Neural progenitor cell (in vitro differentiated cells): Measurements from ENCODE around the gene PPP2R3A. TPM values are rescaled to one million over a fixed set of nuclear protein-coding genes. Genes with fewer than 3 reads are reported as not detected.
"Not testable (repeated sequence)": the region's sequence is repeated elsewhere in the genome, so short reads cannot be mapped to it uniquely, and the experiment has no call there.

Experiments used
- DNase-seq: peaks from one replicate; pipeline ENCODE4 v3.0.0-alpha.2; 2016; ENCODE audit warnings: low spot score
- H2AFZ ChIP-seq: fragments of 200-600 bp; sonication (generic); replicated peaks from 2 replicates; pipeline ENCODE4 v1.6.1; 2016; ENCODE audit warnings: antibody characterized with exemption
- H3F3A ChIP-seq: fragments of 200-600 bp; sonication (generic); 2 replicates; pipeline ENCODE4 v1.6.1; 2016; ENCODE audit warnings: antibody characterized with exemption, low read depth
- H3K27ac ChIP-seq: fragments of 200-600 bp; sonication (generic); 2 replicates; pipeline ENCODE4 v1.5.1; 2016; ENCODE audit warnings: mild to moderate bottlenecking
- H3K27me3 ChIP-seq: fragments of 200-600 bp; sonication (generic); 2 replicates; pipeline ENCODE4 v1.6.1; 2016; ENCODE audit warnings: mild to moderate bottlenecking, moderate library complexity
- H3K36me3 ChIP-seq: fragments of 200-600 bp; sonication (generic); 2 replicates; pipeline ENCODE4 v1.5.1; 2016
- H3K4me1 ChIP-seq: fragments of 200-600 bp; sonication (generic); 2 replicates; pipeline ENCODE4 v1.6.1; 2016; ENCODE audit warnings: mixed run types
- H3K4me2 ChIP-seq: fragments of 200-600 bp; sonication (generic); 2 replicates; pipeline ENCODE4 v1.6.1; 2016
- H3K4me3 ChIP-seq: fragments of 200-600 bp; sonication (generic); 2 replicates; pipeline ENCODE4 v1.5.1; 2016
- H3K79me2 ChIP-seq: fragments of 200-600 bp; sonication (generic); 2 replicates; pipeline ENCODE4 v1.6.1; 2016; ENCODE audit warnings: low read depth
- H3K9ac ChIP-seq: fragments of 200-600 bp; sonication (generic); 2 replicates; pipeline ENCODE4 v1.6.1; 2016
- H3K9me3 ChIP-seq: fragments of 200-600 bp; sonication (generic); 2 replicates; pipeline ENCODE4 v1.5.1; 2016; ENCODE audit warnings: low read depth
- H4K20me1 ChIP-seq: fragments of 200-600 bp; sonication (generic); 2 replicates; pipeline ENCODE4 v1.6.1; 2016; ENCODE audit warnings: low read depth
- H3K27ac Mint-ChIP-seq: 3 replicates; pipeline ENCODE4 v1.8.0; 2021; ENCODE audit warnings: mixed read lengths
- H3K27me3 Mint-ChIP-seq: 2 replicates; pipeline ENCODE4 v1.8.0; 2022; ENCODE audit warnings: low read depth, mild to moderate bottlenecking, inconsistent platforms, moderate library complexity, mixed read lengths; ENCODE audit not compliant: insufficient read depth
- H3K36me3 Mint-ChIP-seq: 3 replicates; pipeline ENCODE4 v1.8.0; 2021; ENCODE audit warnings: mixed read lengths
- H3K4me1 Mint-ChIP-seq: 3 replicates; pipeline ENCODE4 v1.8.0; 2021; ENCODE audit warnings: mixed read lengths
- H3K4me3 Mint-ChIP-seq: 3 replicates; pipeline ENCODE4 v1.8.0; 2021; ENCODE audit warnings: mild to moderate bottlenecking, moderate library complexity, mixed read lengths
- H3K9me3 Mint-ChIP-seq: 3 replicates; pipeline ENCODE4 v1.8.0; 2020; ENCODE audit warnings: mixed read lengths
- EZH2 ChIP-seq: fragments of 200-600 bp; sonication (generic); IDR thresholded peaks from 2 replicates; pipeline ENCODE4 v1.6.1; 2017; ENCODE audit warnings: antibody characterized with exemption, mild to moderate bottlenecking, moderate library complexity
- EZH2phosphoT487 ChIP-seq: fragments of 200-600 bp; sonication (generic); IDR thresholded peaks from 2 replicates; pipeline ENCODE4 v1.6.1; 2017; ENCODE audit warnings: antibody characterized with exemption
- total RNA-seq: library from RNA; depleted of rRNA; stranded (reverse); fragments of >200 nt; gene quantifications from 2 replicates; pipeline ENCODE4 v1.2.3, GENCODE V29; 2015; ENCODE audit warnings: low replicate concordance
- TF ChIP-seq, protein P1 (sequence below): fragments of 200-600 bp; sonication (generic); IDR thresholded peaks from 2 replicates; pipeline ENCODE4 v1.5.1; 2017; ENCODE audit warnings: antibody characterized with exemption, mild to moderate bottlenecking

Gene PPP2R3A
- total RNA-seq, 1 donor from 2014 or later: 41.5 TPM

GRCh38 chr3:135929670-135930069, 35.9 kb upstream of the PPP2R3A start:
- H3K4me3 ChIP-seq: no peak overlapping the region
- H3K4me2 ChIP-seq: no peak overlapping the region
- Mint-ChIP-seq H3K4me1 (no peaks in the 10 kb centered on the region), H3K36me3 (no peaks in the 10 kb centered on the region), H3K9me3 (no peaks in the 10 kb centered on the region), H3K27ac (no peak overlapping the region), H3K4me3 (no peak overlapping the region), H3K27me3 (peaks cover 5% of the 10 kb centered on the region)
- no peaks in the 10 kb centered on the region for H3K9me3 ChIP-seq
- no peak overlapping the region for H3K9ac ChIP-seq
- no peaks in the 10 kb centered on the region for H3K36me3 ChIP-seq
- no peaks in the 10 kb centered on the region for H3K27me3 ChIP-seq
- no peaks in the 10 kb centered on the region for H3K79me2 ChIP-seq
- no peaks in the 10 kb centered on the region for H3F3A ChIP-seq
- H2AFZ ChIP-seq: no peak overlapping the region
- no peaks in the 10 kb centered on the region for H4K20me1 ChIP-seq
- H3K27ac ChIP-seq: no peak overlapping the region
- no peak for DNase-seq
- no peaks in the 10 kb centered on the region for H3K4me1 ChIP-seq
- TF ChIP-seq EZH2: no peak
- TF ChIP-seq, protein P1, sequence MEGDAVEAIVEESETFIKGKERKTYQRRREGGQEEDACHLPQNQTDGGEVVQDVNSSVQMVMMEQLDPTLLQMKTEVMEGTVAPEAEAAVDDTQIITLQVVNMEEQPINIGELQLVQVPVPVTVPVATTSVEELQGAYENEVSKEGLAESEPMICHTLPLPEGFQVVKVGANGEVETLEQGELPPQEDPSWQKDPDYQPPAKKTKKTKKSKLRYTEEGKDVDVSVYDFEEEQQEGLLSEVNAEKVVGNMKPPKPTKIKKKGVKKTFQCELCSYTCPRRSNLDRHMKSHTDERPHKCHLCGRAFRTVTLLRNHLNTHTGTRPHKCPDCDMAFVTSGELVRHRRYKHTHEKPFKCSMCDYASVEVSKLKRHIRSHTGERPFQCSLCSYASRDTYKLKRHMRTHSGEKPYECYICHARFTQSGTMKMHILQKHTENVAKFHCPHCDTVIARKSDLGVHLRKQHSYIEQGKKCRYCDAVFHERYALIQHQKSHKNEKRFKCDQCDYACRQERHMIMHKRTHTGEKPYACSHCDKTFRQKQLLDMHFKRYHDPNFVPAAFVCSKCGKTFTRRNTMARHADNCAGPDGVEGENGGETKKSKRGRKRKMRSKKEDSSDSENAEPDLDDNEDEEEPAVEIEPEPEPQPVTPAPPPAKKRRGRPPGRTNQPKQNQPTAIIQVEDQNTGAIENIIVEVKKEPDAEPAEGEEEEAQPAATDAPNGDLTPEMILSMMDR: no peak
- TF ChIP-seq EZH2phosphoT487: no peak

DNA sequence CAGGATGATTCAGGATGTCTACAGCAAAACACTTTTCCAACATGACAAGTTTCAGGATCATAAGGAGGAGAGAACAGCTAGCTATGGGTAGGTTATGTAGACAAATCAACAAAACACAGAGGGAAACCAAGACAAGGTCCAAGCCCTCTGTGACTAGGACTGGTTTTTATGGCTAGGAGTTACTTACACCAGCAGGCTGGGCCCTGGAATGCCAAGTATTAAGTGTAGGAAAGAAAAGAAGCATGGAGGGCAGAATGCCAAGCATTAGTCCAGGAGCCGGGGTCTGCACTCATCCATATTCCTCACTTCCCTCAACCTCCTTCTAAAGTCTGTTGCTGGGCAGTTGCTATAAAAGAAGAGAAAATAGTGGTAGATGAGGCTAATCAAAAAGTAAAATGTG, 35.3 kb upstream of the PPP2R3A start:
- H3K9ac ChIP-seq: no peak overlapping the region
- H3K36me3 ChIP-seq: no peaks in the 10 kb centered on the region
- H3K4me3 Mint-ChIP-seq: no peak overlapping the region
- H3K27ac Mint-ChIP-seq: no peak overlapping the region
- no peak for DNase-seq
- H3K79me2 ChIP-seq: no peaks in the 10 kb centered on the region
- H2AFZ ChIP-seq: no peak overlapping the region
- H3F3A ChIP-seq: no peaks in the 10 kb centered on the region
- H3K4me1 ChIP-seq: no peaks in the 10 kb centered on the region
- no peaks in the 10 kb centered on the region for H3K36me3 Mint-ChIP-seq
- no peaks in the 10 kb centered on the region for H3K27me3 ChIP-seq
- H3K4me2 ChIP-seq: no peak overlapping the region
- no peak overlapping the region for H3K27ac ChIP-seq
- H3K4me1 Mint-ChIP-seq: no peaks in the 10 kb centered on the region
- H3K9me3 Mint-ChIP-seq: no peaks in the 10 kb centered on the region
- no peaks in the 10 kb centered on the region for H3K9me3 ChIP-seq
- no peak overlapping the region for H3K4me3 ChIP-seq
- no peaks in the 10 kb centered on the region for H3K27me3 Mint-ChIP-seq
- TF ChIP-seq EZH2phosphoT487: no peak
- TF ChIP-seq EZH2: no peak
- TF ChIP-seq, protein P1: no peak
- no peaks in the 10 kb centered on the region for H4K20me1 ChIP-seq

DNA sequence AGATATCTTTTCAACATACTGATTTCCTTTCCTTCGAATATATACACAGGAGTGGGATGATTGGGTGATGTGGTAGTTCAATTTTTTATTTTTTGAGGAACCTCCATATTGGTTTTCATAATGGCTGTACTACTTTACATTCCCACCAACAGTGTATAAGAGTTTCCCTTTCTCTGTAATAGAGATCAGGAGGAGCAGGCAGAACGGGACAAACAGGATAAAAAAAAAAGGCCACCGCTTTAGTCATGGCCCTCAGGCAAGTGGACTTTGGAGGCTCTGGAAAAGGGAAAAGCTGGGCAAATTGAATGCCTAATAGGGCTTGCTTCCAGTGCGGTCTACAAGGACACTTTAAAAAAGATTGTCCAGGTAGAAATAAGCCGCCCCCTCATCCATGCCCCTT, 30.4 kb upstream of the PPP2R3A start:
- DNase-seq, H4K20me1 ChIP-seq, H3K27me3 ChIP-seq, H3K9me3 ChIP-seq, H3K27ac ChIP-seq, H3F3A ChIP-seq, H3K36me3 Mint-ChIP-seq, H3K4me1 ChIP-seq, H3K4me3 Mint-ChIP-seq, H3K4me1 Mint-ChIP-seq, H3K9ac ChIP-seq, H2AFZ ChIP-seq, H3K4me3 ChIP-seq, H3K79me2 ChIP-seq, H3K27me3 Mint-ChIP-seq, H3K36me3 ChIP-seq, H3K27ac Mint-ChIP-seq, H3K4me2 ChIP-seq: not testable (repeated sequence)
- peaks cover 13% of the 10 kb centered on the region for H3K9me3 Mint-ChIP-seq

- not testable (repeated sequence) for H4K20me1 ChIP-seq, H3K4me3 Mint-ChIP-seq, H3K9ac ChIP-seq, H3K4me1 ChIP-seq, H2AFZ ChIP-seq, DNase-seq, H3K4me2 ChIP-seq, H3K27ac ChIP-seq, H3K27me3 ChIP-seq, H3K36me3 Mint-ChIP-seq, H3K27ac Mint-ChIP-seq, H3K27me3 Mint-ChIP-seq, H3K4me3 ChIP-seq, H3K9me3 ChIP-seq, H3F3A ChIP-seq, H3K36me3 ChIP-seq, H3K79me2 ChIP-seq, H3K4me1 Mint-ChIP-seq
- H3K9me3 Mint-ChIP-seq: peaks cover 15% of the 10 kb centered on the region
Observed at GRCh38 chr3:135937766-135938165, 27.8 kb upstream of the PPP2R3A start.
